CD4-positive, alpha-beta T cell treated with Interleukin-2 at 100 ng/mL for 4 hours (primary cell): ENCODE data around the gene NELFB.
"Not testable (repeated sequence)": the region's sequence is repeated elsewhere in the genome, so short reads cannot be mapped to it uniquely, and the experiment has no call there.

Source experiments
- DNase-seq: peaks from one replicate; pipeline ENCODE4 v3.0.0-alpha.2; 2020; ENCODE audit warnings: low spot score

Gene NELFB

DNA sequence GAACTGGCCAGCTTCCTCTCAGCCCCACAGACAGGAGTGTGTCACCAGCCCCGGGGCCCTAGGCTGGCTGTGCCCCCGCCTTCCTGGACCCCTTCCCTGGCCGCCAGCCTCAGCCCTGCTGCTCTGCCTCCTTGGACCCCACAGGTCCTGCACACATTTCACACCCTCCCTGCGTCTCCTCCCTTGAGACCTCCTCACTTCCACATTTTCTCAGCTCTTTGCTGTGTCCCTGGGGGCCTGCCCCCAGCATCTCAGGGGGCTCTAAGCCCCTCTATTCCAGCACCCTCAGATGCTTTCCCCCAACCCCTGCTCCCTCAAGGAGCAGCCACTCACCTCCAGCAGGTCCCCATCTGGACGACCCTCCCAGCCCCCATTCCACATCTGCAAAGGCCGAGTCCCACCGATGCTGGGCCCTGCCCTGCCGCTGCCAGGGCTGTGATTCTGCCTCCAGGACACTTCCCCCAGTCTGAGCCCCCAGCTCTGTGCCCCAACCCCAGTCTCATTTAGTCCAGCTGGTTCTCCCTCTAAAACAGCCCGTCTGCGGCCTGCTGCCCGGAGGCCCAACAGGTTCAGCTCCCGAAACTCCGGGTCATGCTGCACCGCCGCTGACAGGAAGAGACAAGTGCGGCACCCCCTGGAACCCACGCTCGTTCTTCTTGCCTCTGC is 20.2 kb upstream of the NELFB start:
- no peak for DNase-seq

DNA sequence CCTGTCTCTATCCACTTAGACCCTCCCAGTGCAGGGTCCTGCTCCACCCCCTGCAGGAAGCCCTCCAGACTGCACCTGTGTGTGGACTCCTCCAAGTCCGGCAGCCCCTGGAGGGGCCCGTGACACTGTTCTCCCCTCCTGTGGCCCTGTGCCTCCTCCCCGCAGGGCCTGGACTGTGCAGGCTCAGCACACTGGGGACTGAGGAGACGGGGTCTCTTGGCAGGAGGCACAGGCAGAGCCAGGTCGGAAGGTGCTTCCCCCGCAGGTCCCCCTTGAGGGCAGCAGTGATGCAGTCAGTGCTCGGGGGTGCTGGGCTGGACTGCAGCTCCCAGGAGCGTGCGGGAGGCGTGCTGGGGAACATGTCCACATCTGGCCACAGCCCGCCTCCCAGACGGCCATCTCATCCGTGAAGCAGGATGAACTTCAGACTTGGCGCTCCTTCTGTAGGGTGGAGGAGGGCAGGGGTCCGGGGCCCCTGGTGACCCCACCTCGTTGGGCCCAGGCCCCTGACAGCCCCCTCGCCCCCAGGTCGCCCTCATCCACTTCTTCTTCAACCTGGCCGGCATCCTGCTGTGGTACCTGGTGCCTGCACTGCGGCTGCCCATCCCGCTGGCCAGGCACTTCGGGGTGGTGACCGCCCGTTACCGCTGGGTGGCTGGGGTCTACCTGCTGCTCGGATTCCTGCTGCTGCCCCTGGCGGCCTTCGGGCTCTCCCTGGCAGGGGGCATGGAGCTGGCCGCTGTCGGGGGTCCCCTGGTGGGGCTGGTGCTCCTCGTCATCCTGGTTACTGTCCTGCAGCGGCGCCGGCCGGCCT is 19.5 kb upstream of the NELFB start:
- no peak for DNase-seq

DNA sequence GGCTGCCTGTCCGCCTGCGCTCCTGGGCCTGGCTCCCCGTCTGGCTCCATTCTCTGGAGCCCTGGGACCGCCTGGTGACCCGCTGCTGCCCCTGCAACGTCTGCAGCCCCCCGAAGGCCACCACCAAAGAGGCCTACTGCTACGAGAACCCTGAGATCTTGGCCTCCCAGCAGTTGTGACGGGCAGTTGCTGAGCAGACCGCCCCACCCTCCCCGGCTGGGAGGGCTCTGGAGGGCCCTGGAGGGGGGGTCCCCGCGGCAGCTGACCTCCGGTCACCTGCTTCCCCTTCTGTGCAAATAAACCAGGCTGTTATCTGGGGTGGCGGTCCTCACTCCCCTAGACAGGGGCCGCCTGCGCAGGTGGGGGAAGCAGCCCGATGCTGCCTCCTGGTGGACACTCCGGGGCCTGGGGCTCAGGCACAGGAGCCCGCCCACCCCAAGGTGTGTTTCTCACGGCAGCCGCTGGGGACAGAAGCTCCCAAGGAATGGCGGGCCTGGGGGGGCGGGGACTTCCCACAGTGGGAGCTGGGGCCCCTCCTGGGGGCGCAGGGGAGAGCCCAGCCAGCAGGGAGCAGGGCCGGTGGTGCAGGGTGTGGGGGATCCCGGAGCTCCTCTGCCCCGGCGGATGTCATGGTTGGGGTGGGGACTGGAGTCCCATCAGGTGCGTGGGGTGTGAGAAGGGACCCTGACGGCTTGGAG is 18.7 kb upstream of the NELFB start:
- DNase-seq, result peak; percentile 89

DNA sequence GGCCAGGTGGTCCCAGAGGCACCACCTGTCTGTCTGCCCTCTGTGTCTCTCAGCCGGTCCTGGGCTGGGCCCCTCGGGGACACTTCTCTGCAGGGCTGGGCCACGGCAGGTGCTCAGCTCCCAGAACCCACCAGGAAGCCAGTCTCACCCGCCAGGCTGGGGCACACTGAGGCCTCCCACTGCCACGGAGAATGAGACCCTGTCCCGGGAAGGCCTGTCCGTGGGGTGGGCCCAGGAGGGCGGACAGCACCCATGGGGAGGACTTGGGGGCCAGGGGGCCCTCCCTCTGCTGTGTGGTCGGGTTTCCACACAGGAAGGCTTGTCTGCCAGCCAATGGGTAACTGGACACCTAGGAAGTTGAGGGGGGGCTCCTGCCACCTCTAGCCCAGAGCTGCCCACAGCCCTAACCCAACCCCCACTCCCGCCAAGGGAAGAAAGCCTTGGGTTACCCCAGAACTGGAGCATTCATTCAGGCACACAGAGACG is 18.1 kb upstream of the NELFB start:
- DNase-seq, result no peak

DNA sequence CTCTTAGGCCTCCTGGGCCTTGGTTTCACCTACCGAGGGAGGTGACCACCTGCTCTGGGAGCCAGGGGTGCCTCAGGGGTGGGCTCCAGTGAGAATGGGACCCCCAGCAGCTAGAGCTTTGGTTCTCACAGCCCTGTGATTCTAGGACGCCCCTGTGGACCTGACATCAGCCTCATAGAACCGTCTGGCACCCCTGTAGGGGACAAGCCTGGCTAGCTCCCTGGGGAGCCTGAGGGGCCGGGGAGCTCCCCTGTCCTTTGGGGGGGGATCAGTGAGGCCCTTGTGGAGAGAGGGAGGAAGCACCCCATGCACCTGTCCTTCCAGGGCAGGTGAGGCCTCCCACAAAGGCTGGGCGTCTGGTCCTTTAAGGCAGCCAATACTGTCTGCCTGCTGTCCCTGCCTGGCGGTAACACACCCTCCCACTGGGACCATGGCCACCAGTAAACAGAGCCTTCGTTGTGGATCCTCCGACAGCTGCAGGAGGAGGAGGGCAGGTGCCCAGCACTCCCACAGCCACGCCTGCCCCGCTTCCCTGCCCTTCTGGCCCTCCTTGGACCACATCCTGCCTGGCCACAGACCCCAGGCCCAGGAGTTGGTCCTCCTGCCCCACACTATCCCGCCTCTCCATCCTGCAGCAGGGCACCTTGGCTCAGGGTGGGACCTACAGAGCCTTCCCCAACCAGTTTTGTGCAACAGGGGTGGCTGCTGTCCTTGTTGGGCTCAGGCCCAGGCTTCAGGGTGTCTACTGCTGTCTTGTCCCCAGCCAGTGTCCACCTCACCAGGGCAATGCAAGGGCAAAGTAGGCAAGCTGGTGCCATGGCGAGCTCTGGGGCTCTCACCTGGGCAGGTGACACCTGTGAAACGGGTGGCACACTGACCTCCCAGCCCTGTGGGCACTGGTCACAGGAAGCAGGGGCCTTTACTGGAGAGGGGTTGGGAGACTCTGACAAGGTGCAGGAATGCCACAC is 17.1 kb upstream of the NELFB start:
- DNase-seq, result no peak

DNA sequence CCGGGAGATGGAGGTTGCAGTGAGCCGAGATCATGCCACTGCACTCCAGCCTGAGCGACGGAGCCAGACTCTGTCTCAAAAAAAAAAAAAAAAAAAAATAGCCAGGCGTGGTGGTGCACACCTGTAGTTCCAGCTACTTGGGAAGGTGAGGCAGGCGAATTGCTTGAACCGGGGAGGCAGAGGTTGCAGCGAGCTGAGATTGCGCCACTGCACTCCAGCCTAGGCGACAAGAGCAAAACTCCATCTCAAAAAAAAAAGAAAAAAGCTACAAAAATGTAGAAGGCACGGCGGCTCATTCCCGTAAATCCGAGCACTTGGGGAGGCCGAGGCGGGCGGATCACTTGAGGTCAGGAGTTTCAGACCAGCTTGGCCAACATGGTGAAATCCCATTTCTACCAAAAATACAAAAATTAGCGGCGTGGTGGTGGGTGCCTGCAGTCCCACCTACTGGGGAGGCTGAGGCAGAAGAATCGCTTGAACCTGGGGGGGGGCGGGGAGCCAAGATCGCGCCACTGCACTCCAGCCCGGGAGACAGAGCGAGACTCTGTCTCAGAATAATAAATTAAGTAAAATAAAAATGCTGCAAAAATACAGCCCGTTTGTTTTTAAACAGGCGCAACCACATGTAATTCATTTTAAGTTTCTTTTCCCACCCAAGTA is 15.5 kb upstream of the NELFB start:
- not testable (repeated sequence) for DNase-seq

DNA sequence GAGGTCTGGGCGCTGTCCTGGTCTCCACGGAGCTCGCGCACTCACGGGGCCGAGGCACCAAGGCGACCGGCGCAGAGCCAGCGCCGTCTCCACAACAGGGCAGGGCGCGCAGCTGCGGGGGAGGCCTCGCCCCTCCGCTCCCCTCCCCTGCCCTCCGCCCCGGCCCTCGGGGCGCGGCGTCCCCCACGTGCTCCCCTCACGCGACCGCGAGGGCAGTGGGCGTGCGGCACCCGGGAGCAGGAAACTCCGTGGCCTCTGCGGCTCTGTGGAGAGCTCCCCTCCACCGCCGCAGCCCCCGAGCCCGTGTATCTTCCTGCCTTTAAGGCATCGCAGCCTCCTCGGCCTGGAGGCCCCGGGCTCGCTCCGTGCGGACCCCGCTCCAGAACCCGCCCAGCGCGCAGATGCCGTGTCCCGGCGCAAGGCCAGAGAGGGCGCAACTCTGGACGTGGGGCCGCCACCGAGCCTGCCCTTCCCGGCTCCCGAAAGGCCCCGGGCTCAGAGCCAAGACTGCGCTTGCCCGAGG is 14.7 kb upstream of the NELFB start:
- DNase-seq, result peak; percentile 66

DNA sequence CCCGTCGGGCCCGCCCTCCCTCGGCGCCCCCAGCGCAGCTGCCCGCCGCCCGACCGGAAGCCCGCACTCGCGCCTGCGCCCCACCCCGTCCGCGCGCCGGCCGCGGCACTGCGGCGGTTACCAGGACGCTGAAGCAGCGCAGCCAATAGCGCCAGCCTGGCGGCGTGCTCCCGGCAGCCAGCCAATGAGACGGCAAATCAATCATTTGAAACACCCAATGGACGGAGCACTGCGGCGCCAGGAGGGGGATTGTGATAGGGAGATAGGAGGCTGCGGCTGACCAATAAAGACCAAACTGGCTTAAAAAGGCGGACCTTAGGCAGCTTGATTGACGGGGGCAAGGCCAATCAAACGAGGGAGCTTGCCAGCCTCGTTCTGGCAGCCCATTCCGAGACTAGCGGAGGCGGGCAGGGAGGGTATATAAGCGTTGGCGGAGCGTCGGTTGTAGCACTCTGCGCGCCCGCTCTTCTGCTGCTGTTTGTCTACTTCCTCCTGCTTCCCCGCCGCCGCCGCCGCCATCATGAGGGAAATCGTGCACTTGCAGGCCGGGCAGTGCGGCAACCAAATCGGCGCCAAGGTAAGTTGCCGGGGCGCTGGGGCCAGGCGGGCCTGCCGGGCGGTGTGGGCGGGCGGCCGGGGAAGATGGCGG is 14.2 kb upstream of the NELFB start, which contains the start of gene TUBB4B:
TSS of gene TUBB4B (plus strand) at position 447 of the 649 bp plus-strand sequence. CDS start at position 521, 74 bp downstream.
- peak; percentile 100 for DNase-seq

DNA sequence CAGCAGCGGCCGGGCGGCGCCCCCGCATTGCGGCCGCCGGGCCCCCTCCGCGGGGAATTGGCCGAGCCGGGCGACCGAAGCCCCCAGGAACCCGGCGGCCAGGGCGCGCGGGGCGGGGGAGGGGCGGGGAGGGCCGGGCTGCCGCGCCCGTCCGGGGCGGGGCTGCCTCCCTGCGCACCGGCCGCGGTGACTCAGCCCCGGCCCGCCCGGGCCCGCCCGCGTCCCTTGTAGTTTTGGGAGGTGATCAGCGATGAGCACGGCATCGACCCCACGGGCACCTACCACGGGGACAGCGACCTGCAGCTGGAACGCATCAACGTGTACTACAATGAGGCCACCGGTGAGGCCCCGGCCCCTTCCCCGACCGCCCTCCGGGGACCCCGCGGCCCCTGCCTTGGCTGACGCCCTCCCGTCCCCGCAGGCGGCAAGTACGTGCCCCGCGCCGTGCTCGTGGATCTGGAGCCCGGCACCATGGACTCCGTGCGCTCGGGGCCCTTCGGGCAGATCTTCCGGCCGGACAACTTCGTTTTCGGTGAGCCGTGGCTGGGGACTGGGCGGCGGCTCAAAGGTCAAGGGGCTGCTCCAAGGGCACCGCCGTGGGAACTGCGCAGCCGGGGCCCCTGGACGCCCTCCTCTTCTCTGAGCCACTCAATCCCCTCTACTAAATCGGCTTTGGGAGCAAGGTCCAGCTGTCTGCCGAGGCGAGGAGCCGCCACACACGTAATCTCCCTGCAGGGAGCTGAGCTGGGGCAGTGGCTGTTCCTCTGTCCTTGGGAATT is 13.4 kb upstream of the NELFB start:
- DNase-seq, result peak; percentile 77

DNA sequence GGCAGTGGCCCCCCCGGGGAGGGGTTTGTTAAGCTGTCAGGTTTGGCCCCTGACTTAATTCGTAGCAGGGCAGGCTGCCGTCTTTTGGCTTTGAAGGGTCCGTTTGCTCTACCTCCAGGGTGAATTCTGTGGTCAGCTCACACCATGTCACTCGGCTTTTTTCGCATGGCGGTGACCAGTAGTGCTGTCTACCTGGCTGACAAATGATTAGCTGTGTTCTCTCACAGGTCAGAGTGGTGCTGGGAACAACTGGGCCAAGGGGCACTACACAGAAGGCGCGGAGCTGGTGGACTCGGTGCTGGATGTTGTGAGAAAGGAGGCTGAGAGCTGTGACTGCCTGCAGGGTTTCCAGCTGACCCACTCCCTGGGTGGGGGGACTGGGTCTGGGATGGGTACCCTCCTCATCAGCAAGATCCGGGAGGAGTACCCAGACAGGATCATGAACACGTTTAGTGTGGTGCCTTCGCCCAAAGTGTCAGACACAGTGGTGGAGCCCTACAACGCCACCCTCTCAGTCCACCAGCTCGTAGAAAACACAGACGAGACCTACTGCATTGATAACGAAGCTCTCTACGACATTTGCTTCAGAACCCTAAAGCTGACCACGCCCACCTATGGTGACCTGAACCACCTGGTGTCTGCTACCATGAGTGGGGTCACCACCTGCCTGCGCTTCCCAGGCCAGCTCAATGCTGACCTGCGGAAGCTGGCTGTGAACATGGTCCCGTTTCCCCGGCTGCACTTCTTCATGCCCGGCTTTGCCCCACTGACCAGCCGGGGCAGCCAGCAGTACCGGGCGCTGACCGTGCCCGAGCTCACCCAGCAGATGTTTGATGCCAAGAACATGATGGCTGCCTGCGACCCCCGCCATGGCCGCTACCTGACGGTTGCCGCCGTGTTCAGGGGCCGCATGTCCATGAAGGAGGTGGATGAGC is 12.6 kb upstream of the NELFB start:
- no peak for DNase-seq

DNA sequence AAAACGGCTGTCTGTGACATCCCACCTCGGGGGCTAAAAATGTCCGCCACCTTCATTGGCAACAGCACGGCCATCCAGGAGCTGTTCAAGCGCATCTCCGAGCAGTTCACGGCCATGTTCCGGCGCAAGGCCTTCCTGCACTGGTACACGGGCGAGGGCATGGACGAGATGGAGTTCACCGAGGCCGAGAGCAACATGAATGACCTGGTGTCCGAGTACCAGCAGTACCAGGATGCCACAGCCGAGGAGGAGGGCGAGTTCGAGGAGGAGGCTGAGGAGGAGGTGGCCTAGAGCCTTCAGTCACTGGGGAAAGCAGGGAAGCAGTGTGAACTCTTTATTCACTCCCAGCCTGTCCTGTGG is 11.9 kb upstream of the NELFB start:
- not testable (repeated sequence) for DNase-seq

DNA sequence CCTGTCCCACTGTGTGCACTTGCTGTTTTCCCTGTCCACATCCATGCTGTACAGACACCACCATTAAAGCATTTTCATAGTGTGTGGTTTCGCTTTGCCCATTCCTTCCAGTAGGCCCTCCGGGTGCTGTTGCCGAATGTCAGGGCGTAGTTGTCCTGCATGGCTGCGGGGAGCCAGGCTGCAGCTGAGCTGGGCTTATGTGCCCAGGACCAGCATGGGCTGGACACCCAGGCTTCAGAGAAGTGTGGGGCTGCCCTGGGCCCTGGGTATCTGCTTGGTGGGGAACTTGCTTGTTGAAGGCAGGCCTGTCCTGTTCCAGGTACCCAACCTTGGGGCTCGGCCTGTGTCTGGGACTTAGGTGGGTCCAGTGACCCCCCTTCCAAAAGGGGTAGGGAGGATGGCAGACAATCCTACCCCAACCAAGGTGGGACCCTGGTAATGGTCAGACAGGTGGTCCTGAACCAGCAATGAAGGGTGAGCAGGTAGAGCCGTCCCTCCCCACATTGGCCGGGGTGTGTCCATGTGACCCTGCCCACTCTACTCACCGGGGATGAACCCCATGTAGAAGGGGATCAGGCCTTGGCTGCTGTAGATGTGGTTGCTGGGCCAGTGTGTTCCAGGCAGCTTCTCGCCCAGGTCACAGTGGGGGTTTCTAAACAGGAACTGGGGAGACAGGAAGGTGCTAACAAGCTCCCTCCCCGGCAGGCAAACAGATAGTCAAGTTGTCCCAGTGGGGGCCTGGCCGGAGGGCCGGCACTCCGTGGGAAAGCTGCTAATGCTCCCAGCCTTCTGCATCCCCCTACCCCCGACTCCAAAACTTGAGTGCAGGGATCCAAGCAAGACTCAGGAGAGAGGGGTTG is 11.3 kb upstream of the NELFB start:
- DNase-seq, result no peak

DNA sequence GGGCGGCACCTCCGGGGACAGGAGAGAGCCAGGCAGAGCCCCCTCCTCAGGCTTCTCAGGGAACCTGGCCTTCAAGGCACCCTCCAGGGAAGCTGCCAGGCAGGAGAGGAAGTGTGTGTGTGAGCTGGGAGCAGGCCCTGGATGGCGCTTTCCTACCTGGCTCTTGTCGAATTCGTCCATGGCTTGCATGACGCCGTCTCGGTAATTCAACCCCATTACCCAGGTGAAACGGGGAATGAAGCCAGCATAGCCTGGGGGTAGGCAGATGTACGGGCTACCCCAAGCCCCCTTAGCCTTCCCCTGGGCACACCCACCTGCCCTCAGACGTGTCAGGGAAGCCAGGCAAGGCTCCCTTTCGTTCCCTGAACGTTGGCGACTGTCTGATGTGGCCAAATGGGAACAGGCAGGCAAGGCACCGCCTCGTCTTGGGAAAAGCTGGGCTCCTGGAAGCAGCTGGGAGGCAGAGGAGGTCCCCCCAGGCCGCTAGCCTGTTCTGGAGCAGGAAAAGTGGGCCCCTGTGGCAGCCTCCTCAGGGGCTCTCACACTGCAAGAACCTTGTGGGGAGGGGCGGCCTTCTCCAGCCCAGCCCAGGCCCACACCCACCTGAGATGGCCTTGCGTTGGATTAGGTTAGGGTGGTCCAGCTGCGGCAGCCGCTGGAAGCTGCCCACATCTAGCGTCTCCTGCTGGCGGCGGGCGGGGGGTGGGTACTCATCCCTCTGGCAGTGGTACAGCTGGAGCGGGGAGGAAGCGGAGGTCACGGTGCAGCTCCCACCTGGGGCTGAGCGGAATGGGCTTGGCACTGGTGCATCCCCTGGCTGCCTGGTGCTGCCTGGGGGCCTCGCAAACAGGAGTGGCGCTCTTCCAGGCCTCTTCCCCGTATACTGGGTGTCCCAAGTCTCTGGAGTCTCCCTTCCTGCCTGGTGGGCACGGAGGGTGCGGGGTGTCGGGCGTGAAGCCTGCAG is 10.4 kb upstream of the NELFB start:
- DNase-seq, result no peak

DNA sequence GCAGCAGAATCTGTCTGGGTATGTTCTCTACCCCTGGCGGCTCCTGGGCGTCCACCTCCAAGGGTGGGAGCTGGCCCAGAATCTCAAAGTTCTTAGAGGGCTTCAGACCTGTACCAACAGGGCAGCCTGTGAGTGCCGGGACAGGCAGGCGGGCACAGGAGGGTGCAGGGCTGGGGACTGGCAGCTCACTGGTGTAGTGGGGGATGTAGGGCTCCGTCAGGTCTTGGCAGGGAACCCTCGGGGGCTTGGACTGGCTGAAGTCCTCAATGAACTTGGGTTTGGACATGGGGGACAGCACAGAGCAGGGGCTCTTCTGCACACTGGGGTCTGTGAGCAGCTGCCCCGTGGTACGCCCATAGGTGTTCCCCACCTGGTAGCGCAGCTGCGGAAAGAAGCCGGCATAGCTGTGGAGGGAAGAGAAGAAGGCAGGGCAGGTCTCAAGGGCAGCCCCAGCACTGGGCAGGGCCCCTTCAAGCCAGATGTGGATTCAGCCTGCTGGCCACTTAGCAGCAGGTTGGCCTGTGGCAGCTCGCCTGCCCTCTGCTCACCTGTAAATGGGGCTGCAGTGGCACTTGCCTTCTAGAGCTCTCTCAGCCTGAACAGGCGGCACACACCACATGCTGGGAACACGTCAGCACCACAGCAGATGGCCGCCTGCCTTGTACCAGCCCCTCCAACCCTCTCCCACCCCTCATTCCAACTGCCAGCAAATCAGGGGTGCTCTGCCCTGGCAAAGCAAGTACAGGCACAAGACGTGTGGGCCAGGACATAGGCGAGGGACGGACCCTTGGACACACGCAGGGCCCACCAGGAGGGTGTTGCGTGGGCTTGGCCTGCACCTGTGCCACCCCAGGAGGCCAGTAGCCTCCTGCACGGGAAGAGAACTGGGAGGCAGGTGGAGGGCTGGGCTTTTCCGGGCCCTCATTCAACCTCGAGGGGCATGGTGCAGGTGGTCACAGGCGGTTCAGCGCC is 9.4 kb upstream of the NELFB start:
- no peak for DNase-seq
